NCI-H510A treated with DMSO at 0.1 percent for 48 hours (cell line): Measurements from ENCODE around the gene HOMER1.

ENCODE experiments used
- DNase-seq: peaks from one replicate; lab custom pipeline; 2025; lab: John Stamatoyannopoulos, UW

Gene HOMER1

DNA sequence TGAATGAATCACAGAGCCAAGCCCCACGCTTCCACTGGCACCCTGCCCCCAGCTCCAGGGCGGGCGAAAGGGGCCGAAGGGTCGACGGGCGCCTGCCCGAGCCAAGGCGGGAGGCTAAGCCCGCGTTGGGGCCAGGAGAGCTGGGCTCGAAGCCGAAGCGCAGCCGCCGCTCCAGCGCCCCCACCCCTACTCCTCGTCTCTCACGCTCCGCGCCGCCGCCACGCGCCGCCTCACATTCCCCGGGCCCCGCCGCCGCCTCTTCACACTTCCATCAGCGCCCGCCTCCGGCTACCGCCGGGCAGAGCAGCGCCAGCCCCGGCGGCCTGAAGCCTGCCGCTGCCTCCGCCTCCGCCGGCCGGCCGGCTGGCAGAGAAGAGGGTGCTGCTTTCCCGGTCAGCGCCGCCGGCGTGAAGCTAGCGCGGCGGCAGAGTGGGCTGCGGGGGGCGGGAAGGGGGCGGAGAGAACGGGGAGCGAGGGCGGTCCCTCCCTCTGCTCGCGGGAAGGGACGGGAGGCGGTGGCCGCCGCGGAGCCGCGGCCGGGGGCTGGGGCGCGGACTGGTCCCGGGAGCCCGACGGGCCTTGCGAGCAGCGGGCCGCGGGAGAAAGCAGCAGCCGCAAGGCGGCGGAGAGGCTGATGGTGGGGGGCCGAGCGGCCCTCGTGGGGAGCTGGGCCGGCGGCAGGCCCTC, at the start of gene HOMER1:
HOMER1 (minus strand) TSS at position 431 of the 687 bp plus-strand sequence. CDS start 1,360 bp downstream, outside the sequence.
- peak; percentile 50 for DNase-seq

- DNase-seq: no peak
Measured at GRCh38 chr5:79563247-79563590, 49.3 kb upstream of the HOMER1 start.

DNA sequence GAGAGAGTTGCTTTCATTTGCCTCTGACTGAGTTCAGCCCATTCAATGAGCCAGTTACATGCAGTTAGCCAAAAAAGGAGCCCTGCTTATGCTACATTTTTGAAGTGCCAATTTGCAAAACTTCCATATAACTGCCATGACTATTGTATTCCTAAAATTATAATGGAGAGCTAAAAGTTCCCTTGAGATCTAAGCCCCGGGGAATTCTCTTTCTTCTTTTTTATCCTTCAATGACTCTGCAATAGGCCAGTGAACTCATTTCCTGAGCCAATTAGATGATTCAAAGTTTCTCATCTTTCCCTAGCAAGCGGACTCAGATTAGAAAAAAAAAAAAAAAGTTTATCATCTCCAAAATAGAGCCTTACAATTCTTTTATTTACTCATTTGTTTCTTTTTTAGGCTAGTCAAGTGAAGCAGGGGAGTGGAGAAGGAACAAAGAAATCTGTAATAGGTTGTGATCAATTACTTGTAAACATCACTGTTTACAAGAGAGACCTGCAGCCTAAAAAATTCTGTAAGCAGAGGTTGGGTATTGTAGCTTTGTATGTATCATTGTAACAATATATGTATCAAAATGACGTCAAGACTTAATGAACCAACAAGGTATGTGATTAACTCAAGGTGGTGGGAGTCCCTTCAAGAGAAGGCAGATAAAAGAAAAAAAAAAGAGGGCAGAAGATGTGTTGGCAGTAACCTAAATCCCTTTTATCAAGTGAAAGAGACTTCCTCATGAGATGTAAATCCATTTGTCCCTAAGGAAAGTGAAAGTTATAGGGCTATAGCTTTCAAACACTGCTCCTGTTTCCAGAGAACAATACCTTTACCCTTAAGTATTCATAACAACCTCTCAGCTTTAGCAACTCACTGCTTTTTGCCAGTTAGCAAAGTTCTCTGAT, 48.7 kb upstream of the HOMER1 start:
- DNase-seq: no peak

GRCh38 chr5:79561525-79561893, 47.6 kb upstream of the HOMER1 start:
- no peak for DNase-seq

GRCh38 chr5:79560771-79561524, 47.0 kb upstream of the HOMER1 start:
- DNase-seq: no peak

- no peak for DNase-seq
Measured at GRCh38 chr5:79555418-79555817, 41.5 kb upstream of the HOMER1 start.

- DNase-seq: no peak
Measured at GRCh38 chr5:79552984-79553383, 39.0 kb upstream of the HOMER1 start.

DNA sequence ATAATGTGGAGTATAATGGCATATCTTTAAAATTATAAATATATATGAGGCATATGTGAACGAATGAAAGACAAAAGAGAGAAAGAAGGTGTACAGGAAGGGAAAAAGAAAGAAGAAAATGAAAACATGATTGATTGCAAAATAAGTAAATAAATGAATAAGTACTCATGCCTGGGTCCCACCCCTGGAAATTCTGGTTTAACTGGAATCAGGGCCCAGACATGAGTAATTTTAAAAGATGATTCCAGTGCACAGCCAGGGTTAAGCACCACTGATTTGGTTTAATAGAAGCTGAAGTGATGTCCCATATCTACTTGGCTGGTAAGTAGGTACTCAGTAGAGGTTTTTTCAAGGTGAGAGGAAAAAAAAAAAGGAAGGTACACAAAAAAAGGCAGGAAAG, 34.0 kb upstream of the HOMER1 start:
- DNase-seq: peak; percentile 41

DNA sequence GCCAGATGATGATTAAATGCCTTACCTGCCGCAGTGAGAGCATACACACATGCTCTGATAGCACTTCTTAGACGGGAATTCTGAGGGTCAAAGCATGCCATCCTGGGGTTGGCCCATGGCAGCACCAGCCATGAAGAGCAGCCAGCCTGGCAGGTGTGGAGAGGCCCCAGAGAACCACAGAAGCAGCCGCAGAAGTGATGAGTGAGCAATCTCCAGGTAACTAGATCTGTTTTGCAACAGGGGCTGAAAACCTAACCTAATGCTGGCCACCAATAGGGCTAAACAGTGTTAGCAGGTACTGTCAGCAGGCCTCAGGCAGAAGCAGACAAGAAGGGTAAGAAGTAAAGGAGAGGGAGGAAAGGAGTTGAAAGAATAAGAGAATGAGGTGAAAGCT, 33.5 kb upstream of the HOMER1 start:
- peak; percentile 84 for DNase-seq

DNA sequence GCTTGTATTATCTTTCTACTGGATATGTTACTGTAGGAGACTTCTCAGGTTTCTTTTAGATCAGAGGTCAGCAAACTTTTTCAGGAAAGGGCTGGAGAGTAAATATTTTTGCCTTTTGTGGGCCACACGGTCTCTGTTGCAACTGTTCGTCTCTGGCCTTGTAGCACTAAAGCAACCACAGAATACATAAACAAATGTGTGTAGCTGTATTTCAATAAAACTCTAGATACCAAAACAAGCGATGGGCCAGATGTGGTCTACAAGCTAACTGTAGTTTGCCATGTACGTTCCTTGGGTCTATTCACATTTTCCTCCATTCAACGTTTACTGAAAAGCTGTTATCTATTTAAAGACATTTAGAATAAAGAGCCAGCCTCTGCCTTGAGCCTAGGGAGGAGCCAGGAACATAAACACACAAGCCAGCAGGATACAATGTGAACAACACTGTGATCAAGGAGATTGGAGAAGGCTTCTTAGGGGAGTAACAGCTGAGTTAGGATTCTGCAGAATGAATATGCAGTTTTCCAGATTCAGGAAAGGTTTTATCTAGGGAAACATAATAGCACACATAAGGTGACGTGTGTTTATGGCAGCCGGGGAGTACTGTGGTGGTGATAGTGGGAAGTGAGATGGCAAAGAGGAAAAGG, 33.0 kb upstream of the HOMER1 start:
- DNase-seq: peak; percentile 48

DNA sequence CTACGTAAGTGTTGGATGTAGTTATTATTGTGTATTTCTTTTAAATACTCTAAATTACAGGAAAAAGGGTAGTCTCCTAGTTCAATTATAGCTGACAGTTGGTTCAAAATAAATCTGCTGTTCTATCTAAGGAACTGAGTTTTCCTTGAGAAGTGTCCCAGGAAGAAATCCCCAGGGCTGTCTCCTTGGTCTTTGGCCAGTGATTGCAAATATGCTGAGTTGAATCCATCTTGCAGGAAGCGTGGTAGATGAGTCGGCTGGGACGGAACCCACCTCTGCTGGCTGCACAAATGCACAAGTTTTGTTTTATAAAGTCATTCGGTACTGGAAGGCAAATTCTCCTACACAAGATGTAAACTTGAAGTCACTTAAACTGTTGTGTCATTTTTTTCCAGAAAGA, 30.2 kb upstream of the HOMER1 start:
- no peak for DNase-seq

- DNase-seq: no peak
Measured at GRCh38 chr5:79540939-79541338, 27.0 kb upstream of the HOMER1 start.

DNA sequence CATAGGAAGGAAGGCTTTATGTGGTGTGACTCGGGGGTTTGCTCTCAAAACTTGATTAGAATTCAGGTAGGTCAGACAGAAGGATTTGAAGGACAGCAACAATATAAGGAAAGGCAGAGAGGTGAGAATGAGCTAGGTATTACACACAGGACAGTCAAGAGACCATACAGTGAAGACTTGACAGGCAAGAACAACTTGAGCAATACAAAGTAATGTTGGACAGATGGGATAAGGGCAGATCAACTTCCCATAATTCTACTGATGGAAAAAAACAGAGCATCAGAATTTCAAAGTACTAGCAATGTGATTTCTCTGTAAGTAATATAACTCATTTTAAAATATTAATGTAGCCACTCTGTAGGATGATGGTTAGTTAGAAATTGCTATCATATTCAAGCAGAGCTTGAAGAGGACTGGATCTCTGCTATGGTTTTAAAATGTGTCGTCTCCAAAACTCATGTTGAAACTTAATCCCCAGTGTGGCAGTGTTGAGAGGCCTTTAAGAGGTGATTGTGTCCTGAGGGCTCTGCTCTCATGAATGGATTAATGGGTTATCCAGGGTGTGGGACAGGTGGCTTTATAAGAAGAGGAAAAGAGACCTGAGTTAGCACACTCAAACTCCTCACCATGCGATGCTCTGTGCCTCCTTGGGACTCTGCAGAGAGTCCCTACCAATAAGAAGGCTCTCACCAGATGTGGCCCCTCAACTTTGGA, 22.4 kb upstream of the HOMER1 start:
- DNase-seq: peak; percentile 36

DNA sequence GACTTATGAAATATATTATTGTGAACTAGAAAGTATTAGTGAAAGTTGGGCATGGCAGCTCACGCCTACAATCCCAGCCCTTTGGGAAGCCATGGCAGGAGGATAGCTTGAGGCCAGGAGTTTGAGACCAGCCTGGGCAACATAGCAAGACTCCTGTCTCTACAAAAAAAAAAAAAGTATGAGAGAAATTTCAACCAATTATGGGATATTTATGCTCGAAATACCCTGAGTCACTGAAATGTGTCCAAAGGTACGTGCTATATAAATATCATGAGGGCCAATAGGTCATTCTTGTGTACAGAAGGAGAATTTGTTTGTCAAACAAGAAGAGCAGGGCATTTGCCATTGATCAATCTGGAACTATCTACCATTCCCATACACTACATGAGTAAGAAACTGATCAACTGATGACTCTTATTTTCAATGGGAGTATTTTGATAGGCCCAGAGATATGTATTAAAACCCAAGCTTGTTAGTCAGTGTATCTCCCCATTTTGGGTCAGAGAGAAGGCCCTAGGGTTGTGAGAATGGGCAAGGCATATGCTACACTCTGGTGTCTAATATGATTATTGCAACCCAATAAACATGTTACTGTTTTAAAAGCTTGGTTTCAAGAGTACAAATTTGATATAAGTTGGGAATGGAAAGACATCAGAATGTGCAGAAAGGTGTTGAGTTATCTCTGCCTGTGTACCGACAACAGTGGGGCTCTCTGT, 21.7 kb upstream of the HOMER1 start:
- DNase-seq: no peak

DNA sequence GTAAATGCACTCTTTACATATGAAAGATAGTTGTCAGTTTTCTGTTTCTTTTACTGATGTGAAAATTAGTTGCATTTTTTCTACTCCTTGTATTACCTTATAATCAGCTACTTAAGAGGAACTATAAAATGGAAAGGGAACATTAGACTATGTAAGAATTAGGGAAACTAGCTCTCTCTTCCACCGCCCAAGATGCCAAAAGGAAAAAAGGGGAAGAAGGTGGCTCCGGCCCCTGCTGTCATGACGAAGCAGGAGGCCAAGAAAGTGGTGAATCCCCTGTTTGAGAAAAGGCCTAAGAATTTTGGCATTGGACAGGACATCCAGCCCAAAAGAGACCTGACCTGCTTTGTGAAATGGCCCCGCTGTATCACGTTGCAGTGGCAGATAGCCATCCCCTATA, 15.2 kb upstream of the HOMER1 start:
- no peak for DNase-seq

GRCh38 chr5:79527431-79527830, 13.5 kb upstream of the HOMER1 start:
- DNase-seq: no peak

DNA sequence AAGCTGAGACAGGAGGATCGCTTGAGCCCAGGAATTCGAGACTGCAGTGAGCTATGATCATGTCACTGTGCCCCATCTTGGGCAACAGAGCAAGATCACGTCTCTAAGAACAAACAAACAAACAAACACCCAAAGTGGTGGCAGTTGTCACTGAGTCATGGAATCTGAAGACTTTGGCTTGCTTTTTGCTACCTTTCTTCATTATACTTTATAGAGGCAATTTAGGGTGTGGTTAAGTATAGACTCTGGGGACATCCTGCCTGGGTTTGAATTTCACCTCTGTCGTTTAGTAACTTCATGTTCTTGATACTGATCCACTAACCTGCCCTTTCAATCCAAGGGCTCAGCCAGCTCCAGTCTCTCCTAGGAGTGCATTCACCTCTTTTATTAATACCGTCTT, 13.0 kb upstream of the HOMER1 start:
- DNase-seq: no peak

DNA sequence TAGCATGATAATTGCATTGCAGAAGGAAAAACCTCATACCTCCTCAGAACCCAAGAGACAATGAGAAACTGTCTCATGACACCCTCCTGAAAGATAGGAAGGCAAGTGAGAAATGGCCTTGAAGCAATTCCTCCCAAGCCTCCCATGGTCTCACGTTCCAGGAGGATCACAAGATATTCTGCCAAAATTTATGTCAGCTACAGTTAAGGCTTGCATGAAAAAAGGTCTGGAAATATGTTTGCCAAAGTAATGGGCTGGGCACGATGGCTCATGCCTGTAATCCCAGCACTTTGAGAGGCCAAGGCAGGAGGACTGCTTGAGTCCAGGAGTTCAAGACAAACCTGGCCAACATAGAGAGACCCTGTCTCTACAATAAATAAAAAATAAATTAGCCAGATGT, 12.6 kb upstream of the HOMER1 start:
- DNase-seq: no peak

DNA sequence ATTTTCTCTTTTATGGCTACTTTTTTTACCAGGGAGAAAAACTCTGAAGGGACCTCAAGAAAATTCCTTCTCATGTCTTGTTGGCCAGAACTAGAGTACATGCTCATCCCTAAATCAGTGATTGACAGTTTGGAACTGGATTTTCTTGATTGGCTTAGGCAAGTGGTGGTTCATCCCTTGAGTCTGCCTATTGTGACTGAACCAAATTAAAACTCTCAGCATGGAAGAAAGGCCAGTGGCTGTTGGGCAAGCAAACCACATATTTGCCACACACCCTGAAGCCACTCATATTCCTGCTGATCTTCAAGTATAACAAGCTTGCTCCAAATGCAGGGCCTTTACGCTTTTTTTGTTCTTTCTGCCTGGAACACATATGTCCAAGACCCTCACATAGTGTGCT, 7.2 kb upstream of the HOMER1 start:
- DNase-seq: no peak

- no peak for DNase-seq
Measured at GRCh38 chr5:79518718-79519117, 4.8 kb upstream of the HOMER1 start.

DNA sequence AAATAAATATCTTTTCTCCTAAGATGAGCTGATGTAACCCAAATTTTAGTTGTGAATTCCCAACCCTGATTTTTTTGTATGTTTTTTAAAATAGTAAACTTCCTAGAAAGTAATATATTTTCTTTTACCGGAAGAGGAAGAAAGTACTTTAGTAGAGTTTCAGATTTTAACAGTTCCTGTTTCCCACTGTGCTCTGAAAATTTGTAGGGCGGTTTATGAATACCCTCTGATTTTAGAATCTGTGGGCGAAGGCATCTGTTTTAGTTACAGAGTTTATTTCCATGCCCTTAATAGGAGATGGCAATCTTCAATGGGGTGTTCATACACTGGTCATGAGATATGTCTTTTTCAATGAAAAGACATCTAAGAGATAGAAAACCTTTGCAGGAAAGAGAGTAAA, 3.7 kb upstream of the HOMER1 start:
- no peak for DNase-seq
